ENCODE measurements around the gene TTYH3. TPM values are rescaled to one million over a fixed set of nuclear protein-coding genes. Genes with fewer than 3 reads are reported as not detected.

Gene TTYH3
- total RNA-seq, 4 donors from 2014 or later: 21.5 to 62.6 (median 29.3) TPM

DNA sequence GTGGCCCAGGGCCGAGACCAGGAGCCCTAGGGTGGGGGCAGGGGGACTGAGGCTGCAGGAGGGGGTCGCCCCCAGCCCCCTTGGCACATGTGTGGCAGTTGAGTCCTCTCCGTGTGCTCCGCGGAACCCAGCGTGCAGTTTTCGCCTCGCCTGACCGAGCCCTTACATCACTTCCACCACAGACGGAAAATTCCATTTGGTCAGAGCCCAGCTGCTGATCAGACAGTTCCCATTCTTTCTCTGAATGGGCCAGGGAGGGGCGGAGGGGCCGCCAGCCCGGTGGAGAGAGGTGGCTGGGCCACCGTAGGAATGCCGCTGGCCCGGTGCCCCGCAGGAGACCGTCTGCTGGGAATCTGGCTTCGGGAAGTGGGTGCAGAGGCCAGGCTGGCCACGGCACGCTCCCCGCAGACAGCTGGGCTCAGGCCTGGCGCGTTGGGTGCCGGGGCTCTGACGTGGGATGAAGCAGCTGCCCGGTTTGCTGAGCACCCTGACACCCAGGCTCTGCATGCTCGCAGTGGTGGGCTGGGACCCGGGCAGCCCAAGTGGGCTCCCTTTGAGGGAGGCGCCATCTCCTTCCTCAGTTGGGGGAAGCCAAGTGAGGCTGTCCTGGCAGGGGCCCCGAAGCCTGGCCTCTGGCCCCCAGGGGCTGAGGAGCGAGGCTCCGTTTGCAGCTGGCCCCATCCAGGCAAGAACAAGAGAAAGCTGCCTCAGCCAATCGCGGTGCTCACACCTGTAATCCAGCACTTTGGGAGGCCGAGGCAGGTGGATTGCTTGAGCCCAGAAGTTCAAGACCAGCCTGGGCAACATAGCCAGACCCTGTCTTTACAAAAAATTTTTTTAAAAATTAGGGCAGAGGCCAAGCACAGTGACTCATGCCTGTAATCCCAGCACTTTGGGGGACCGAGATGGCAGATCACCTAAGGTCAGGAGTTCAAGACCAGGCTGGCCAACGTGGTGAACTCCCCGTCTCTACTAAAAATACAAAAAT is 9.9 kb downstream of the TTYH3 start:
- peak; percentile 52 for DNase-seq (ENCODE audit: low spot score)
- TF ChIP-seq, protein P1, sequence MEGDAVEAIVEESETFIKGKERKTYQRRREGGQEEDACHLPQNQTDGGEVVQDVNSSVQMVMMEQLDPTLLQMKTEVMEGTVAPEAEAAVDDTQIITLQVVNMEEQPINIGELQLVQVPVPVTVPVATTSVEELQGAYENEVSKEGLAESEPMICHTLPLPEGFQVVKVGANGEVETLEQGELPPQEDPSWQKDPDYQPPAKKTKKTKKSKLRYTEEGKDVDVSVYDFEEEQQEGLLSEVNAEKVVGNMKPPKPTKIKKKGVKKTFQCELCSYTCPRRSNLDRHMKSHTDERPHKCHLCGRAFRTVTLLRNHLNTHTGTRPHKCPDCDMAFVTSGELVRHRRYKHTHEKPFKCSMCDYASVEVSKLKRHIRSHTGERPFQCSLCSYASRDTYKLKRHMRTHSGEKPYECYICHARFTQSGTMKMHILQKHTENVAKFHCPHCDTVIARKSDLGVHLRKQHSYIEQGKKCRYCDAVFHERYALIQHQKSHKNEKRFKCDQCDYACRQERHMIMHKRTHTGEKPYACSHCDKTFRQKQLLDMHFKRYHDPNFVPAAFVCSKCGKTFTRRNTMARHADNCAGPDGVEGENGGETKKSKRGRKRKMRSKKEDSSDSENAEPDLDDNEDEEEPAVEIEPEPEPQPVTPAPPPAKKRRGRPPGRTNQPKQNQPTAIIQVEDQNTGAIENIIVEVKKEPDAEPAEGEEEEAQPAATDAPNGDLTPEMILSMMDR (IDR thresholded peaks at IDR 0.05): no peak
- ATAC-seq (ENCODE audit: low FRiP score): peak; percentile 48

GRCh38 chr7:2643386-2644219 is 11.8 kb downstream of the TTYH3 start:
- DNase-seq (ENCODE audit: low spot score) (no peak), ATAC-seq (ENCODE audit: low FRiP score) (no peak)
- TF ChIP-seq, protein P1 (IDR thresholded peaks at IDR 0.05): no peak

DNA sequence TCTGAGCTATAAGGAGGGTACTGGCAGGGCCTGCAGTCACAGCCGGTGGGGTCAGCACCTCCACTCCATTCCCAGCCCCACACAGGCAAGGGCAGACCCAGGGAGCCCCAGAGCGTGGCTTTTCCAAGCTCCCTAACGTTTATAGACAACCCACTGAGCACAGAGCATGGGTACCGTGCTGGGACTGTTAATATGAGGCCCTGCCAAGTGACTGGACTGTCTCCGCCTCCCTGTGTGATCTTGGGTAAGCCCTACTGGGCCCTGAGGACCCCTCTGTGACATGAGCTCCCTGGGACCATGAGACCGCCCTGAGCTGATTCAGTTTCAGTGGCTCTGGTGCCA is 12.4 kb downstream of the TTYH3 start:
- DNase-seq (ENCODE audit: low spot score) (no peak), ATAC-seq (ENCODE audit: low FRiP score) (no peak)
- TF ChIP-seq, protein P1 (IDR thresholded peaks at IDR 0.05): no peak

DNA sequence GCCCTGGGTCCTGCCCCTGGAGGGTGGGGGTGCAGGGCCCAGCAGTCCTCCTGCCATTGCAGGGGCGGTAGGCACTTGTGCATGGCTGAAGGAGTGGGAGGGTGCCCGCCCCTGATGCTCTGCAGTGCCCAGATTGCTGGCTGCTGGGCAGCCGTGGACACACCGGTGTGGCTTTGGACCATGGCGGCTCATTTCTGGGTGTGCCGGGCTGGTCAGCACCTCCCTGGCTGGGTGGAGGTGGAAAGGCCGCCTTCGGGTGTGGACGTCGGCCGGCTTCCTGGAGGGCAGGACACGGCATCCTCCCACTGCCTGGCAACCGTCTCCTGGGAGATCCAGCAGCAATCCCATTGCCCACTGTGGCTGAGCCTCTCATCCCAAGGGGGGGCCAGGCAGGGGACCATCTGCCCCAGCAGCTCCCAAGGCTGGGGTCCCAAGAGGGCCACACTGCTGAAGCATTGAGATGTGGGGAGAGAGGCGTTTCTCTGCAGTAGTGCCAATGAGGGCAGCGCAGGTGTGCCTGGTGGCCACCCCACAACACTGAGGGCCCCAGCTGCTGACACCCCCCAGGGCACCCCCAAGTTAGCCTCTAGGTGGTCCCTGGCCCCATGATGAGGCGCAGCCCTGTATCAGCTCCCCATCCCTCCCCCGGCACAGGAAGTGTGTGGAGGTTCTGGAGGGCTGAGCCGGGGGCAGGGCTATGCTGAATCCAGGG is 12.9 kb downstream of the TTYH3 start:
- TF ChIP-seq, protein P1 (IDR thresholded peaks at IDR 0.05): no peak
- DNase-seq (ENCODE audit: low spot score): no peak
- no peak for ATAC-seq (ENCODE audit: low FRiP score)

GRCh38 chr7:2645274-2645868 is 13.6 kb downstream of the TTYH3 start:
- TF ChIP-seq, protein P1 (IDR thresholded peaks at IDR 0.05): no peak
- DNase-seq (ENCODE audit: low spot score) (no peak), ATAC-seq (ENCODE audit: low FRiP score) (no peak)

- TF ChIP-seq, protein P1 (IDR thresholded peaks at IDR 0.05): no peak
- no peak for DNase-seq (ENCODE audit: low spot score)
- ATAC-seq (ENCODE audit: low FRiP score): no peak
Observed at GRCh38 chr7:2646336-2646679, 14.5 kb downstream of the TTYH3 start.
